Stimulated activated CD4-positive, alpha-beta T cell treated with anti-CD3 and anti-CD28 coated beads, Interleukin-2, amount 100 ng/mL, for 4 hours (primary cell): Measurements from ENCODE around the gene GNG4.

Experiments
- DNase-seq: peaks from one replicate; pipeline ENCODE4 v3.0.0-alpha.2; 2020; ENCODE audit warnings: low read depth

Gene GNG4

GRCh38 chr1:235649368-235650163, at the start of gene GNG4:
TSS of gene GNG4 (minus strand) at chr1:235649784. CDS start at chr1:235583838, 65,946 bp downstream.
- DNase-seq = peak; percentile 36

GRCh38 chr1:235697508-235697907, 47.9 kb upstream of the GNG4 start:
- DNase-seq = no peak

- DNase-seq = no peak
Measured at GRCh38 chr1:235689356-235689755, 39.8 kb upstream of the GNG4 start.

GRCh38 chr1:235688096-235688495, 38.5 kb upstream of the GNG4 start:
- no peak for DNase-seq

- DNase-seq = no peak
Measured at GRCh38 chr1:235683653-235684052, 34.1 kb upstream of the GNG4 start.

GRCh38 chr1:235682216-235682615, 32.6 kb upstream of the GNG4 start:
- DNase-seq = no peak

GRCh38 chr1:235679644-235680043, 30.1 kb upstream of the GNG4 start:
- DNase-seq = no peak

GRCh38 chr1:235679005-235679404, 29.4 kb upstream of the GNG4 start:
- DNase-seq = no peak

GRCh38 chr1:235675152-235675890, 25.7 kb upstream of the GNG4 start:
- no peak for DNase-seq

- no peak for DNase-seq
Measured at GRCh38 chr1:235673981-235674380, 24.4 kb upstream of the GNG4 start.

- no peak for DNase-seq
Measured at GRCh38 chr1:235671992-235672391, 22.4 kb upstream of the GNG4 start.

GRCh38 chr1:235670157-235670776, 20.7 kb upstream of the GNG4 start:
- no peak for DNase-seq

GRCh38 chr1:235669277-235669676, 19.7 kb upstream of the GNG4 start:
- DNase-seq = no peak

GRCh38 chr1:235663628-235664027, 14.0 kb upstream of the GNG4 start:
- no peak for DNase-seq

GRCh38 chr1:235661568-235661967, 12.0 kb upstream of the GNG4 start:
- DNase-seq = no peak

GRCh38 chr1:235659186-235659771, 9.7 kb upstream of the GNG4 start:
- no peak for DNase-seq

- DNase-seq = no peak
Measured at GRCh38 chr1:235657747-235658526, 8.4 kb upstream of the GNG4 start.

GRCh38 chr1:235657269-235657668, 7.7 kb upstream of the GNG4 start:
- no peak for DNase-seq

- no peak for DNase-seq
Measured at GRCh38 chr1:235652364-235652763, 2.8 kb upstream of the GNG4 start.

- no peak for DNase-seq
Measured at GRCh38 chr1:235651170-235651806, 1.7 kb upstream of the GNG4 start.
